ENCODE measurements around the gene FAM25G. TPM values are rescaled to one million over a fixed set of nuclear protein-coding genes. Genes with fewer than 3 reads are reported as not detected.

The FAM25G gene
- total and polyA plus RNA-seq, 9 donors, result not detected

- no peak overlapping the region for H3K4me3 ChIP-seq
- H3K9me3 ChIP-seq, result no peaks in the 10 kb centered on the region
Measured at GRCh38 chr10:47447705-47448104, 43.8 kb downstream of the FAM25G start.

GRCh38 chr10:47447209-47447608, 44.3 kb downstream of the FAM25G start:
- no peaks in the 10 kb centered on the region for H3K27me3 ChIP-seq
- intact Hi-C loops (cut with DNase I), result no loop called here
- DNase-seq, result no peak
- no peak overlapping the region for H3K4me3 ChIP-seq
- no peak overlapping the region for H3K27ac ChIP-seq
- no peaks in the 10 kb centered on the region for H3K36me3 ChIP-seq
- TF ChIP-seq POLR2A (IDR thresholded peaks at IDR 0.05) (no peak), CTCF (IDR thresholded peaks at IDR 0.05) (no peak), EP300 (IDR thresholded peaks at IDR 0.05) (no peak)
- no peaks in the 10 kb centered on the region for H3K4me1 ChIP-seq (ENCODE audit: insufficient read depth)
- H3K9me3 ChIP-seq, result no peaks in the 10 kb centered on the region
- WGBS, 3 donors, result 80 to 90% (median 83%) methylated on average over 4 of the region's 4 CpGs

More at GRCh38 chr10:47447705-47448104, 43.8 kb downstream of the FAM25G start:
- no peaks in the 10 kb centered on the region for H3K4me1 ChIP-seq (ENCODE audit: insufficient read depth)
- DNase-seq, result no peak
- H3K27me3 ChIP-seq, result no peaks in the 10 kb centered on the region
- 82 to 91% (median 85%) methylated on average over 3 of the region's 3 CpGs for WGBS, 3 donors
- intact Hi-C loops (cut with DNase I), result no loop called here
- H3K27ac ChIP-seq, result no peak overlapping the region
- no peaks in the 10 kb centered on the region for H3K36me3 ChIP-seq
- TF ChIP-seq POLR2A (IDR thresholded peaks at IDR 0.05), result no peak
- TF ChIP-seq CTCF (IDR thresholded peaks at IDR 0.05), result no peak
- no peak for TF ChIP-seq EP300 (IDR thresholded peaks at IDR 0.05)

DNA sequence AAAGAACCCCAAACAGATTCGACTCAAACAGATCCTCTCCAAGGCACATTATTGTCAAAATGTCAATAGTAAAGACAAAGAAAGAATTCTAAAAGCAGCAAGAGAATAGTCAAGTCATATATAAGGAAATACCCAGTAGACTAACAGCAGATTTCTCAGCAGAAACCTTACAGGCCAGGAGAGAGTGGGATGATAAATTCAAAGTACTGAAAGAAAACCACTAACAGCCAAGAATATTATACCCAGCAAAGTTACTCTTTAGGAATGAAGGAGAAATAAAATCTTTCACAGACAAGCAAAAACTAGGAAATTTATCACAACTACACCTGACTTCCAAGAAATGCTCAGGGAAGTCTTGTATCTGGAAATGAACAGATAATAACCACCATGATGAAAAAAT, 45.8 kb downstream of the FAM25G start:
- H3K27me3 ChIP-seq, result no peaks in the 10 kb centered on the region
- DNase-seq, result no peak
- intact Hi-C loops (cut with DNase I), result no loop called here
- H3K9me3 ChIP-seq, result no peaks in the 10 kb centered on the region
- 63 to 90% (median 77%) methylated on average over 1 of the region's 1 CpG for WGBS, 3 donors
- H3K4me1 ChIP-seq (ENCODE audit: insufficient read depth), result no peaks in the 10 kb centered on the region
- no peak overlapping the region for H3K4me3 ChIP-seq
- H3K36me3 ChIP-seq, result no peaks in the 10 kb centered on the region
- no peak overlapping the region for H3K27ac ChIP-seq
- TF ChIP-seq CTCF (IDR thresholded peaks at IDR 0.05) (no peak), POLR2A (IDR thresholded peaks at IDR 0.05) (no peak), EP300 (IDR thresholded peaks at IDR 0.05) (no peak)

GRCh38 chr10:47444047-47444446, 47.5 kb downstream of the FAM25G start:
- intact Hi-C loops (cut with DNase I), result no loop called here
- Histone ChIP-seq H3K27ac (no peak overlapping the region), H3K4me1 (ENCODE audit: insufficient read depth) (no peaks in the 10 kb centered on the region), H3K4me3 (no peak overlapping the region), H3K9me3 (no peaks in the 10 kb centered on the region), H3K27me3 (no peaks in the 10 kb centered on the region), H3K36me3 (no peaks in the 10 kb centered on the region)
- TF ChIP-seq EP300 (IDR thresholded peaks at IDR 0.05) (no peak), CTCF (IDR thresholded peaks at IDR 0.05) (no peak), POLR2A (IDR thresholded peaks at IDR 0.05) (no peak)
- WGBS, 3 donors, result 61 to 88% (median 80%) methylated on average over 2 of the region's 2 CpGs
- DNase-seq, result no peak
